HepG2 (cell line): ENCODE results near the gene ATP8A2. TPM values are rescaled to one million over a fixed set of nuclear protein-coding genes. Genes with fewer than 3 reads are reported as not detected.

Experiments
- ATAC-seq: fragments of 200-7000 bp; cut with Tn5 transposase; 3 replicates; pipeline ENCODE4 v1.9.1; 2020; ENCODE audit warnings: mild to moderate bottlenecking, moderate library complexity
- BruUV-seq: library from RNA; stranded (reverse); fragments of 400-500 nt; replicated peaks from 2 replicates; lab custom pipeline; 2021; lab: Mats Ljungman, UMichigan
- CTCF ChIA-PET: fragments of 300-600 bp; formaldehyde crosslinking; extraction: SDS; loops from one replicate; lab custom pipeline; 2021; ENCODE audit warnings: low total read pairs, inconsistent platforms, low intra/inter-chr PET ratio; lab: Yijun Ruan, JAX
- POLR2A ChIA-PET: fragments of 350-600 bp; sonication (Branson Sonifier 250); formaldehyde crosslinking; loops from one replicate; lab custom pipeline; 2020; ENCODE audit warnings: antibody characterized with exemption, inconsistent platforms; lab: Yijun Ruan, JAX
- DNase-seq: peaks from one replicate; pipeline ENCODE4 v3.0.0-alpha.2; 2015; ENCODE audit warnings: low spot score
- FAIRE-seq: peaks from 3 replicates; lab custom pipeline; 2011; peaks lifted over from hg19 to GRCh38; lab: Jason Lieb, UNC
- H2AFZ ChIP-seq: one replicate; pipeline ENCODE4 v1.6.1; 2011; ENCODE audit warnings: low read length, inconsistent platforms
- H3K27ac ChIP-seq: fragments of 300-600 bp; 3 replicates; pipeline ENCODE4 v1.8.0; 2011; ENCODE audit warnings: mixed run types, mild to moderate bottlenecking, mixed read lengths, low read length, inconsistent platforms; ENCODE audit not compliant: insufficient read depth; ENCODE audit errors: extremely low read length
- H3K27me3 ChIP-seq, 2 experiments: fragments of 200-600 bp in 1 of 2; 2 replicates in 1 of 2; 3 replicates in 1 of 2; pipeline versions ENCODE4 v1.6.0 to v1.8.0; 2011; ENCODE audit warnings: low read length in 2 of 2, mild to moderate bottlenecking in 2 of 2, moderate library complexity in 2 of 2, inconsistent platforms in 1 of 2; ENCODE audit not compliant: insufficient read depth in 2 of 2, control insufficient read depth in 1 of 2
- H3K36me3 ChIP-seq, 2 experiments: fragments of 200-600 bp in 1 of 2; replicated peaks in 1 of 2; 2 replicates in 1 of 2; 3 replicates in 1 of 2; pipeline versions ENCODE4 v1.5.1 to v1.8.0; 2011; ENCODE audit warnings: low read length in 2 of 2, inconsistent platforms in 1 of 2; ENCODE audit not compliant: insufficient read depth in 2 of 2, control insufficient read depth in 1 of 2
- H3K4me1 ChIP-seq: 2 replicates; pipeline ENCODE4 v1.5.1; 2012; ENCODE audit warnings: low read length, inconsistent platforms; ENCODE audit not compliant: insufficient read depth
- H3K4me2 ChIP-seq: 2 replicates; pipeline ENCODE4 v1.6.0; 2011; ENCODE audit warnings: low read depth, low read length, inconsistent platforms
- H3K4me3 ChIP-seq, 3 experiments: fragments of 200-600 bp in 1 of 3; sonication (generic), shearing (Covaris generic) in 1 of 3; replicated peaks in 1 of 3; 2 replicates each; pipeline ENCODE4 v1.5.1; 2011 to 2016; ENCODE audit warnings: low read length in 3 of 3, inconsistent platforms in 2 of 3, low read depth in 2 of 3, mild to moderate bottlenecking in 2 of 3, control low read depth in 1 of 3, mixed read lengths in 1 of 3; ENCODE audit not compliant: insufficient read depth in 1 of 3
- H3K79me2 ChIP-seq: one replicate; pipeline ENCODE4 v1.6.1; 2011; ENCODE audit warnings: low read length, inconsistent platforms; ENCODE audit not compliant: insufficient read depth
- H3K9ac ChIP-seq: 2 replicates; pipeline ENCODE4 v1.6.0; 2011; ENCODE audit warnings: mild to moderate bottlenecking, low read depth, low read length, inconsistent platforms; ENCODE audit not compliant: insufficient read depth
- H3K9me3 ChIP-seq: 2 replicates; pipeline ENCODE4 v1.5.1; 2012; ENCODE audit warnings: mild to moderate bottlenecking, low read length
- H4K20me1 ChIP-seq: 2 replicates; pipeline ENCODE4 v1.6.0; 2011; ENCODE audit warnings: inconsistent platforms, mild to moderate bottlenecking, low read length, moderate library complexity; ENCODE audit not compliant: insufficient read depth
- ATF7 ChIP-seq, 2 experiments: fragments of 450-650 bp in 1 of 2; sonication (generic) in 1 of 2; formaldehyde crosslinking in 1 of 2; IDR thresholded peaks; 2 replicates each; pipeline versions ENCODE4 v1.4.0 to v1.6.1; 2016 to 2020; ENCODE audit warnings: antibody characterized with exemption in 1 of 2, mild to moderate bottlenecking in 1 of 2, missing genetic modification reagents in 1 of 2
- FOXO1 ChIP-seq: sonication (generic); formaldehyde crosslinking; IDR thresholded peaks from 2 replicates; pipeline ENCODE4 v1.4.0; 2020; ENCODE audit warnings: missing genetic modification reagents
- GFI1 ChIP-seq: sonication (generic); formaldehyde crosslinking; IDR thresholded peaks from 2 replicates; pipeline ENCODE4 v1.5.0; 2020; ENCODE audit warnings: missing genetic modification reagents, mild to moderate bottlenecking, borderline replicate concordance
- NFYB ChIP-seq: sonication (generic); formaldehyde crosslinking; IDR thresholded peaks from 2 replicates; pipeline ENCODE4 v1.4.0; 2020; ENCODE audit warnings: missing genetic modification reagents
- RARA ChIP-seq: IDR thresholded peaks from 2 replicates; pipeline ENCODE4 v1.6.1; 2016; ENCODE audit warnings: missing genetic modification reagents, missing compliant biosample characterization
- TSC22D2 ChIP-seq: sonication (generic); formaldehyde crosslinking; IDR thresholded peaks from 2 replicates; pipeline ENCODE4 v1.5.1; 2020; ENCODE audit warnings: missing genetic modification reagents, mild to moderate bottlenecking, borderline replicate concordance
- ZNF143 ChIP-seq: sonication (generic); formaldehyde crosslinking; IDR thresholded peaks from 2 replicates; pipeline ENCODE4 v1.4.0; 2020; ENCODE audit warnings: missing genetic modification reagents
- ZNF703 ChIP-seq: sonication (generic); formaldehyde crosslinking; IDR thresholded peaks from 2 replicates; pipeline ENCODE4 v1.5.1; 2020; ENCODE audit warnings: missing genetic modification reagents, mild to moderate bottlenecking, moderate library complexity, borderline replicate concordance
- ZNF772 ChIP-seq: sonication (generic); formaldehyde crosslinking; IDR thresholded peaks from 2 replicates; pipeline ENCODE4 v1.5.0; 2020; ENCODE audit warnings: mild to moderate bottlenecking, missing genetic modification reagents
- WGBS: methylation state at CpG from one replicate; pipeline ENCODE4 v1.1.6; 2017; ENCODE audit warnings: low lambda C conversion rate; 5-methylcytosine and 5-hydroxymethylcytosine counted together
- in situ Hi-C: cut with HindIII; loops from 2 replicates; pipeline ENCODE4 v1.10.0; 2017; ENCODE audit warnings: low pct_unique_long_range_greater_than_20kb; ENCODE audit not compliant: extremely low pct_ligation_motif_present
- intact Hi-C: fragments of 100-400 bp; cut with micrococcal nuclease; formaldehyde crosslinking; loops from one replicate; pipeline ENCODE4 v1.10.0; 2022; ENCODE audit not compliant: unreplicated experiment
- polyA plus RNA-seq, 8 experiments: library from polyadenylated mRNA; depleted of rRNA in 3 of 8; stranded (reverse) in 7 of 8; unstranded in 1 of 8; fragments of >200 nt; fragmentation: Illumina TruSeq in 4 of 8; extraction: Trizol in 4 of 8; gene quantifications; 2 replicates each; pipeline versions ENCODE4 v1.2.1 to v1.2.3, GENCODE V29; 2011 to 2016; ENCODE audit warnings: low read depth in 4 of 8, missing spikeins in 1 of 8, mixed read lengths in 1 of 8; ENCODE audit not compliant: insufficient read depth in 1 of 8
- total RNA-seq, 5 experiments: library from RNA; depleted of rRNA; stranded (reverse); fragments of >200 nt; fragmentation: Illumina TruSeq; extraction: Trizol; gene quantifications; 2 replicates each; pipeline ENCODE4 v1.2.3, GENCODE V29; 2016; ENCODE audit warnings: low read depth in 1 of 5
- TF ChIP-seq, protein P1 (sequence below): sonication (generic); formaldehyde crosslinking; IDR thresholded peaks from 2 replicates; pipeline ENCODE4 v1.4.0; 2020; ENCODE audit warnings: missing genetic modification reagents

ATP8A2 gene
- total and polyA plus RNA-seq, 2 of the 13 experiments (the other 11 are each of a cell fraction or from before 2014, with no cell fraction given): 0.09 TPM; not detected in 1

DNA sequence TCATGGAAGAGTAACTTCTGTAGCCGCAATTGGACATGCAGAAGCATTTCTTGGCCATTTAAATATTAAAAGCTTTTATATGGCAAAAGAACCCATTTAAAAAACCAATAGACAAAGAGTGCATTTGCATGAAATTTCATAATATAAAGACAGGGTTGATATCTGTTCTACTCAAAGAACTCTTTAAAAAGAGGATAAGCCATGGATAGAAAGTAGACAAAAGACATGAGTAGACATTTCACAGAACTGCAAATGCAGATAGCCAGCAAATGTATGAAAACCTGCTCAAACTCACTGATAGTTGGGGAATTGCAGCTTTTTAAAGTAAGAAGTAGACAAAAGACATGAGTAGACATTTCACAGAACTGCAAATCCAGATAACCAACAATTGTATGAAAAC is 462.0 kb downstream of the ATP8A2 start:
- CTCF ChIA-PET: no interaction called here
- Histone ChIP-seq H3K27me3 (peaks cover 0 to 5% of the 10 kb centered on the region in 2 experiments; a peak in 1 of 5 replicates), H3K4me3 (no peak overlapping the region), H3K4me1 (no peaks in the 10 kb centered on the region), H4K20me1 (no peaks in the 10 kb centered on the region), H3K4me2 (no peak overlapping the region), H3K27ac (no peak overlapping the region), H3K79me2 (no peaks in the 10 kb centered on the region), H3K36me3 (no peaks in the 10 kb centered on the region), H3K9me3 (no peaks in the 10 kb centered on the region), H2AFZ (no peak overlapping the region), H3K9ac (no peak overlapping the region)
- whole genome bisulfite sequencing: 0% methylated on average over 1 of the region's 1 CpG
- FAIRE-seq (no peak), ATAC-seq (no peak), DNase-seq (no peak)
- POLR2A ChIA-PET: no interaction called here
- in situ Hi-C loops (no loop called here), intact Hi-C loops (no loop called here)
- TF ChIP-seq, protein P1, sequence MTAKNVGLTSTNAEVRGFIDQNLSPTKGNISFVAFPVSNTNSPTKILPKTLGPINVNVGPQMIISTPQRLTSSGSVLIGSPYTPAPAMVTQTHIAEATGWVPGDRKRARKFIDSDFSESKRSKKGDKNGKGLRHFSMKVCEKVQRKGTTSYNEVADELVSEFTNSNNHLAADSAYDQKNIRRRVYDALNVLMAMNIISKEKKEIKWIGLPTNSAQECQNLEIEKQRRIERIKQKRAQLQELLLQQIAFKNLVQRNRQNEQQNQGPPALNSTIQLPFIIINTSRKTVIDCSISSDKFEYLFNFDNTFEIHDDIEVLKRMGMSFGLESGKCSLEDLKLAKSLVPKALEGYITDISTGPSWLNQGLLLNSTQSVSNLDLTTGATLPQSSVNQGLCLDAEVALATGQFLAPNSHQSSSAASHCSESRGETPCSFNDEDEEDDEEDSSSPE (CRISPR knock-in tag): no peak
- TF ChIP-seq RARA (CRISPR knock-in tag): no peak
- TF ChIP-seq ZNF703: no peak
- no peak for TF ChIP-seq NFYB (CRISPR knock-in tag)
- no peak for TF ChIP-seq ZNF772 (CRISPR knock-in tag)
- TF ChIP-seq TSC22D2 (CRISPR knock-in tag): no peak
- no peak for TF ChIP-seq FOXO1 (CRISPR knock-in tag)
- no peak for TF ChIP-seq GFI1 (CRISPR knock-in tag)
- no peak for TF ChIP-seq ATF7 (IDR thresholded peaks at IDR 0.05)
- TF ChIP-seq ATF7 (CRISPR knock-in tag; IDR thresholded peaks at IDR 0.05): no peak
- TF ChIP-seq ZNF143 (CRISPR knock-in tag): no peak
- BruUV-seq: no TSS peak
